ENCODE data around the gene TNFRSF17.

DNA sequence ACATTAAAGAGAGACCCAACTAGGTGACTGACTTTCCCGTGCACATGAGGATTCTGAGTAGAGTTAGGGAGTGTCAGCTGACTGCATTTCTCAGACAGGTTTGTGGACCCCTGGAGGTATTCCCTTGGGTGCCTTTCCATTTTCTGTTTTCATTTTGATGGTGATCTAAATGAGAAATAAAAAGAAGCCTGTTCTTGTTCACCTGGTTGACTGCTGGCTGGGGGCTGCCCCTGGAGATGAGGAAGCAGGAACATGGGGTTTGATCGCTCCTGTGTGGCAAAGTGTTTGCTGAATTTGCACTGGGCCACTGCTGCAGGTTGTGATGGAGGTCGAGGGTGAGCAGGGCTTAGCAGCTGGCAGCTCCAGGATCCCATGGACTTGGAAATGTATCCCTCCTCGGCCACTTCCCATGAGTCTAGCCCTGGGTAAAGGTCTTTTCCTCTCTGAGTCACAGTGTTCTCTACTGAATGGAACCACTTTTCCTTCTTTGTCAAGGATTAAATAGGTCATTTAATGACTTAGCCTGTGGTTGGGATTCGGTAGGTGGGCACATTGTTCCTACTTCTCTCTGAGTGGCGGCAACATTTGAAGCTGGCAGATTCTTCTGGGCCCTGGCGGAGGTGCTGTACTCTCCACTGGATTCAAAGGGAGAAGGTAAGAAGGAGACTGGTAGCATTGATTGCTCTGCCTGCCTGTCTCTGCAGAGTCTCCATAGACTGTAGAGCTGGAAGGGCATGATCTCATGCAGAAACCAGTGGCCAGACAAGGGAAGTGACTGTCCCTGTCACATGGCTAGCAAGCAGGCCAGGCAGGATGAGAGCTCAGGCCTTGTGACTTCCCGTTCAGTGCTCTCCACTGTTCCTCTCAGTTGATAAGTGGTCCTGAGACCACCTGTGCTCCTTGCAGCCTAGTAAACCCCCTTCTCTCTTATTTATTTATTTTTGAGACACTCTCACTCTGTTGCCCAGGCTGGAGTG lies 29.4 kb downstream of the TNFRSF17 start:
- TF ChIP-seq EZH2 (IDR thresholded peaks at IDR 0.05; ENCODE audit: borderline replicate concordance, low read depth, low read length, severe bottlenecking): no peak
- TF ChIP-seq CTCF (IDR thresholded peaks at IDR 0.05; ENCODE audit: extremely low read depth in 1 of 2, insufficient read depth in 1 of 2, low read depth in 1 of 2, low read length in 2 of 2): no peak
